CD14-positive monocyte (primary cell): ENCODE measurements around the gene JAG2. TPM values are rescaled to one million over a fixed set of nuclear protein-coding genes. Genes with fewer than 3 reads are reported as not detected.

Experiments
- DNase-seq, 3 donors: peaks; one replicate each; pipeline ENCODE4 v3.0.0-alpha.2; 2011 to 2022
- H2AFZ ChIP-seq: 2 replicates; pipeline ENCODE4 v1.6.0; 2012; ENCODE audit warnings: mild to moderate bottlenecking, low read depth, low read length, inconsistent platforms; ENCODE audit not compliant: insufficient read depth, poor library complexity, severe bottlenecking
- H3K27ac ChIP-seq, 2 donors: 1 replicate in 1 of 2; 2 replicates in 1 of 2; pipeline ENCODE4 v1.5.1; 2012 to 2013; ENCODE audit warnings: low read length in 2 of 2, control low read depth in 1 of 2, inconsistent platforms in 1 of 2, low read depth in 1 of 2, mild to moderate bottlenecking in 1 of 2
- H3K27me3 ChIP-seq, 2 donors: one replicate each; pipeline versions ENCODE4 v1.6.0 to v1.6.1; 2011 to 2013; ENCODE audit warnings: low read length in 2 of 2; ENCODE audit not compliant: control insufficient read depth in 2 of 2, insufficient read depth in 2 of 2
- H3K36me3 ChIP-seq, 2 donors: replicated peaks in 1 of 2; 1 replicate in 1 of 2; 2 replicates in 1 of 2; pipeline versions ENCODE4 v1.5.1 to v1.6.1; 2012 to 2013; ENCODE audit warnings: low read length in 2 of 2, control low read depth in 1 of 2, inconsistent platforms in 1 of 2, mild to moderate bottlenecking in 1 of 2; ENCODE audit not compliant: insufficient read depth in 2 of 2, control insufficient read depth in 1 of 2
- H3K4me1 ChIP-seq, 2 donors: 1 replicate in 1 of 2; 2 replicates in 1 of 2; pipeline versions ENCODE4 v1.5.1 to v1.6.1; 2012 to 2013; ENCODE audit warnings: low read length in 2 of 2, control low read depth in 1 of 2, inconsistent platforms in 1 of 2, mild to moderate bottlenecking in 1 of 2, moderate library complexity in 1 of 2; ENCODE audit not compliant: insufficient read depth in 2 of 2, control insufficient read depth in 1 of 2
- H3K4me2 ChIP-seq: replicated peaks from 2 replicates; pipeline ENCODE3; 2012; ENCODE audit warnings: low read length, moderate library complexity, mild to moderate bottlenecking; ENCODE audit not compliant: poor library complexity, severe bottlenecking; ENCODE audit errors: extremely low read depth
- H3K4me3 ChIP-seq, 3 experiments: fragments of 200-600 bp in 1 of 3; sonication (generic) in 1 of 3; replicated peaks in 1 of 3; 1 replicate in 2 of 3; 2 replicates in 1 of 3; pipeline ENCODE4 v1.5.1; 2011 to 2013; ENCODE audit warnings: low read length in 3 of 3, mild to moderate bottlenecking in 3 of 3, control low read depth in 2 of 3, low read depth in 2 of 3, inconsistent platforms in 1 of 3, moderate library complexity in 1 of 3
- H3K79me2 ChIP-seq: 2 replicates; pipeline ENCODE4 v1.6.0; 2012; ENCODE audit warnings: mild to moderate bottlenecking, control low read depth, inconsistent platforms, low read length, moderate library complexity; ENCODE audit not compliant: insufficient read depth
- H3K9ac ChIP-seq: 2 replicates; pipeline ENCODE4 v1.6.0; 2017; ENCODE audit warnings: low read length, mild to moderate bottlenecking; ENCODE audit not compliant: insufficient read depth, poor library complexity, severe bottlenecking
- H3K9me3 ChIP-seq, 2 donors: replicated peaks in 1 of 2; 1 replicate in 1 of 2; 2 replicates in 1 of 2; pipeline versions ENCODE4 v1.5.1 to v1.6.1; 2012 to 2013; ENCODE audit warnings: low read length in 2 of 2, control low read depth in 1 of 2; ENCODE audit not compliant: control insufficient read depth in 1 of 2, insufficient read depth in 1 of 2
- H4K20me1 ChIP-seq: 2 replicates; pipeline ENCODE4 v1.6.0; 2012; ENCODE audit warnings: mild to moderate bottlenecking, low read length, control low read depth, moderate library complexity; ENCODE audit not compliant: insufficient read depth
- H3K27ac Mint-ChIP-seq, 7 donors: one replicate each; pipeline ENCODE4 v1.8.0; 2020; ENCODE audit warnings: mild to moderate bottlenecking in 7 of 7, mixed read lengths in 7 of 7, moderate library complexity in 6 of 7, inconsistent platforms in 2 of 7
- H3K27me3 Mint-ChIP-seq, 3 donors: one replicate each; pipeline ENCODE4 v1.8.0; 2021 to 2022; ENCODE audit warnings: low read depth in 3 of 3, mild to moderate bottlenecking in 3 of 3, mixed read lengths in 3 of 3, moderate library complexity in 3 of 3, inconsistent platforms in 1 of 3
- H3K36me3 Mint-ChIP-seq, 2 donors: one replicate each; pipeline ENCODE4 v1.8.0; 2020; ENCODE audit warnings: mixed read lengths in 2 of 2, inconsistent platforms in 1 of 2, mild to moderate bottlenecking in 1 of 2
- H3K4me1 Mint-ChIP-seq: one replicate; pipeline ENCODE4 v1.8.0; 2020; ENCODE audit warnings: mild to moderate bottlenecking, mixed read lengths
- H3K4me3 Mint-ChIP-seq, 2 donors: one replicate each; pipeline ENCODE4 v1.8.0; 2020; ENCODE audit warnings: mild to moderate bottlenecking in 2 of 2, mixed read lengths in 2 of 2, moderate library complexity in 1 of 2
- H3K9me3 Mint-ChIP-seq, 7 donors: one replicate each; pipeline ENCODE4 v1.8.0; 2020 to 2022; ENCODE audit warnings: mixed read lengths in 7 of 7, mild to moderate bottlenecking in 6 of 7, moderate library complexity in 6 of 7, inconsistent platforms in 2 of 7
- CTCF ChIP-seq: fragments of 200-600 bp; IDR thresholded peaks from one replicate; pipeline ENCODE4 v1.8.0; 2022; ENCODE audit warnings: antibody characterized with exemption, mild to moderate bottlenecking
- WGBS: methylation state at CpG from one replicate; pipeline ENCODE4 v1.1.5; 2013; ENCODE audit warnings: missing lambda C conversion rate; ENCODE audit not compliant: insufficient coverage; 5-methylcytosine and 5-hydroxymethylcytosine counted together
- intact Hi-C, 2 donors: fragments of 100-400 bp; cut with micrococcal nuclease; formaldehyde crosslinking; loops; one replicate each; pipeline versions ENCODE4 v1.15.0 to v1.15.1; 2023
- polyA plus RNA-seq, 3 donors: library from polyadenylated mRNA; depleted of rRNA in 1 of 3; unstranded in 2 of 3; stranded (reverse) in 1 of 3; fragments of 300-500 nt in 2 of 3; fragments of >200 nt in 1 of 3; fragmentation: Illumina TruSeq in 2 of 3; gene quantifications; 1 replicate in 2 of 3; 2 replicates in 1 of 3; pipeline ENCODE4 v1.2.3, GENCODE V29; 2012 to 2021

The JAG2 gene
- polyA plus RNA-seq, 3 donors = 1.2 TPM; not detected in 2

GRCh38 chr14:105198588-105198987, 30.0 kb upstream of the JAG2 start:
- Histone ChIP-seq H3K4me2 (no peak overlapping the region), H4K20me1 (no peaks in the 10 kb centered on the region), H3K9ac (no peak overlapping the region), H3K79me2 (no peaks in the 10 kb centered on the region), H3K4me1 (peaks cover 21 to 27% of the 10 kb centered on the region in 2 donors), H3K36me3 (no peaks in the 10 kb centered on the region), H3K27ac (no peak overlapping the region), H3K9me3 (peaks cover 0 to 4% of the 10 kb centered on the region in 2 donors), H3K4me3 (no peak overlapping the region), H3K27me3 (peaks cover 19 to 87% of the 10 kb centered on the region in 2 donors), H2AFZ (no peak overlapping the region)
- no peak for DNase-seq
- no peaks in the 10 kb centered on the region for H3K36me3 Mint-ChIP-seq
- H3K27ac Mint-ChIP-seq = no peak overlapping the region
- H3K27me3 Mint-ChIP-seq = peaks cover 60 to 89% (median 68%) of the 10 kb centered on the region in 3 donors
- 82% methylated on average over 4 of the region's 4 CpGs for WGBS
- peaks cover 20% of the 10 kb centered on the region for H3K4me1 Mint-ChIP-seq
- H3K9me3 Mint-ChIP-seq = peaks cover 0 to 4% (median 0%) of the 10 kb centered on the region in 7 donors
- H3K4me3 Mint-ChIP-seq = peak overlapping the region in 1 of 2 donors; percentile 61
- peak; percentile 26 for TF ChIP-seq CTCF
- intact Hi-C loops = no loop called here

DNA sequence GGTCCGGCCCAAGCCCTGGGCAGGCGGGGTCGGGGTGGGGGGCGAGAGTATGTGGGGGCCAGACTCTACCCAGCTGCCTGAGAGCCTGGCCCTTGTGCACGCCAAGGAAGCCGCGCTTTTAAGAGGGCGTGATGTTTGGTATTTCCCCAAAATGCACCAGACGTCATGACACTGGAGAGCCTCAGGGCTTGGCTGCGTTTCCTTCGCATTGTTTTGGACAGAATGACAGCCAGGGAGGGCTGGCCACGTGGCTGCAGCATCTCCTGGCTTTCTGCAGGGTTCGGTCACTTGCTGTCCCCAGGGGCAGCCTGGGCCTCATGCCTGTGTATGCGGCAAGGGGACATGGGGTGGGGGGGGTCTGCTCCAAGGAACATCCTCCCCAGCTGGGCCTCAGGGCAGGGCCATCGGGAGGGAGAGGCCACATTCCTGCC, 28.6 kb upstream of the JAG2 start:
- peaks cover 19 to 94% of the 10 kb centered on the region in 2 donors for H3K27me3 ChIP-seq
- Mint-ChIP-seq H3K4me1 (peaks cover 19% of the 10 kb centered on the region), H3K4me3 (peak overlapping the region in 1 of 2 donors; percentile 48), H3K27ac (no peak overlapping the region), H3K9me3 (peaks cover 0 to 4% (median 0%) of the 10 kb centered on the region in 7 donors), H3K36me3 (no peaks in the 10 kb centered on the region), H3K27me3 (peaks cover 66 to 90% (median 71%) of the 10 kb centered on the region in 3 donors)
- peaks cover 0 to 4% of the 10 kb centered on the region in 2 donors for H3K9me3 ChIP-seq
- no peak overlapping the region for H3K9ac ChIP-seq
- no peak overlapping the region for H3K4me3 ChIP-seq
- H3K27ac ChIP-seq = no peak overlapping the region
- 6% methylated on average over 12 of the region's 15 CpGs for WGBS
- H2AFZ ChIP-seq = no peak overlapping the region
- H3K36me3 ChIP-seq = no peaks in the 10 kb centered on the region
- peak; percentile 13 to 58 (median 27) for DNase-seq
- H4K20me1 ChIP-seq = no peaks in the 10 kb centered on the region
- TF ChIP-seq CTCF = no peak
- intact Hi-C loops = no loop called here
- no peak overlapping the region for H3K4me2 ChIP-seq
- peaks cover 13 to 26% of the 10 kb centered on the region in 2 donors for H3K4me1 ChIP-seq
- H3K79me2 ChIP-seq = no peaks in the 10 kb centered on the region
